ENCODE measurements around the gene DST.

Gene DST

GRCh38 chr6:56521454-56521853 lies 121.2 kb downstream of the DST start:
- Mint-ChIP-seq H3K9me3 (peaks cover 10% of the 10 kb centered on the region), H3K27ac (no peak overlapping the region), H3K27me3 (no peaks in the 10 kb centered on the region), H3K36me3 (ENCODE audit: low read depth) (no peaks in the 10 kb centered on the region), H3K4me1 (no peaks in the 10 kb centered on the region), H3K4me3 (no peak overlapping the region)
- ATAC-seq (no peak), DNase-seq (no peak)

GRCh38 chr6:56520218-56520617 lies 122.5 kb downstream of the DST start:
- DNase-seq (no peak), ATAC-seq (no peak)
- no peak overlapping the region for H3K4me3 Mint-ChIP-seq
- H3K27me3 Mint-ChIP-seq, result no peaks in the 10 kb centered on the region
- H3K27ac Mint-ChIP-seq, result no peak overlapping the region
- peaks cover 10% of the 10 kb centered on the region for H3K9me3 Mint-ChIP-seq
- H3K36me3 Mint-ChIP-seq (ENCODE audit: low read depth), result no peaks in the 10 kb centered on the region
- no peaks in the 10 kb centered on the region for H3K4me1 Mint-ChIP-seq

- Mint-ChIP-seq H3K27me3 (no peaks in the 10 kb centered on the region), H3K36me3 (ENCODE audit: low read depth) (no peaks in the 10 kb centered on the region), H3K27ac (no peak overlapping the region), H3K4me3 (no peak overlapping the region), H3K4me1 (no peaks in the 10 kb centered on the region), H3K9me3 (peaks cover 10% of the 10 kb centered on the region)
- ATAC-seq (no peak), DNase-seq (no peak)
Observed at GRCh38 chr6:56518995-56519767, 123.5 kb downstream of the DST start.

- Mint-ChIP-seq H3K9me3 (peaks cover 10% of the 10 kb centered on the region), H3K27ac (no peak overlapping the region), H3K36me3 (ENCODE audit: low read depth) (no peaks in the 10 kb centered on the region), H3K4me3 (no peak overlapping the region), H3K27me3 (no peaks in the 10 kb centered on the region), H3K4me1 (no peaks in the 10 kb centered on the region)
- no peak for ATAC-seq
- no peak for DNase-seq
Observed at GRCh38 chr6:56517155-56517745, 125.4 kb downstream of the DST start.

GRCh38 chr6:56516003-56516402 lies 126.7 kb downstream of the DST start:
- no peak for ATAC-seq
- no peak for DNase-seq
- no peaks in the 10 kb centered on the region for H3K4me1 Mint-ChIP-seq
- H3K36me3 Mint-ChIP-seq (ENCODE audit: low read depth), result no peaks in the 10 kb centered on the region
- peaks cover 10% of the 10 kb centered on the region for H3K9me3 Mint-ChIP-seq
- H3K4me3 Mint-ChIP-seq, result no peak overlapping the region
- no peaks in the 10 kb centered on the region for H3K27me3 Mint-ChIP-seq
- no peak overlapping the region for H3K27ac Mint-ChIP-seq

- no peak for ATAC-seq
- no peak overlapping the region for H3K4me3 Mint-ChIP-seq
- no peak for DNase-seq
- H3K36me3 Mint-ChIP-seq (ENCODE audit: low read depth), result no peaks in the 10 kb centered on the region
- no peaks in the 10 kb centered on the region for H3K27me3 Mint-ChIP-seq
- H3K9me3 Mint-ChIP-seq, result peaks cover 10% of the 10 kb centered on the region
- H3K27ac Mint-ChIP-seq, result no peak overlapping the region
- H3K4me1 Mint-ChIP-seq, result no peaks in the 10 kb centered on the region
Observed at GRCh38 chr6:56515081-56515905, 127.4 kb downstream of the DST start.

GRCh38 chr6:56514395-56514794 lies 128.3 kb downstream of the DST start:
- no peaks in the 10 kb centered on the region for H3K27me3 Mint-ChIP-seq

GRCh38 chr6:56513631-56514030 lies 129.1 kb downstream of the DST start:
- no peak overlapping the region for H3K4me3 Mint-ChIP-seq
- DNase-seq (no peak), ATAC-seq (no peak)
- H3K9me3 Mint-ChIP-seq, result peaks cover 2% of the 10 kb centered on the region
- H3K27ac Mint-ChIP-seq, result no peak overlapping the region
- no peaks in the 10 kb centered on the region for H3K27me3 Mint-ChIP-seq
- H3K4me1 Mint-ChIP-seq, result no peaks in the 10 kb centered on the region
- H3K36me3 Mint-ChIP-seq (ENCODE audit: low read depth), result no peaks in the 10 kb centered on the region

More at GRCh38 chr6:56514395-56514794, 128.3 kb downstream of the DST start:
- ATAC-seq, result no peak
- no peak for DNase-seq
- H3K4me3 Mint-ChIP-seq, result no peak overlapping the region
- no peaks in the 10 kb centered on the region for H3K4me1 Mint-ChIP-seq
- no peak overlapping the region for H3K27ac Mint-ChIP-seq
- peaks cover 4% of the 10 kb centered on the region for H3K9me3 Mint-ChIP-seq
- H3K36me3 Mint-ChIP-seq (ENCODE audit: low read depth), result no peaks in the 10 kb centered on the region

- H3K4me1 Mint-ChIP-seq, result no peaks in the 10 kb centered on the region
- no peak overlapping the region for H3K27ac Mint-ChIP-seq
- no peak overlapping the region for H3K4me3 Mint-ChIP-seq
- H3K27me3 Mint-ChIP-seq, result no peaks in the 10 kb centered on the region
- no peaks in the 10 kb centered on the region for H3K36me3 Mint-ChIP-seq (ENCODE audit: low read depth)
- no peak for ATAC-seq
- H3K9me3 Mint-ChIP-seq, result no peaks in the 10 kb centered on the region
- no peak for DNase-seq
Observed at GRCh38 chr6:56511591-56511990, 131.1 kb downstream of the DST start.

GRCh38 chr6:56510984-56511531 lies 131.6 kb downstream of the DST start:
- ATAC-seq, result no peak
- no peak for DNase-seq
- H3K36me3 Mint-ChIP-seq (ENCODE audit: low read depth), result no peaks in the 10 kb centered on the region
- H3K4me1 Mint-ChIP-seq, result no peaks in the 10 kb centered on the region
- no peak overlapping the region for H3K27ac Mint-ChIP-seq
- H3K9me3 Mint-ChIP-seq, result no peaks in the 10 kb centered on the region
- H3K4me3 Mint-ChIP-seq, result no peak overlapping the region
- H3K27me3 Mint-ChIP-seq, result no peaks in the 10 kb centered on the region

- ATAC-seq, result no peak
- Mint-ChIP-seq H3K36me3 (ENCODE audit: low read depth) (no peaks in the 10 kb centered on the region), H3K27ac (no peak overlapping the region)
Observed at GRCh38 chr6:56509031-56509430, 133.7 kb downstream of the DST start.

GRCh38 chr6:56507517-56507916 lies 135.2 kb downstream of the DST start:
- Mint-ChIP-seq H3K4me1 (no peaks in the 10 kb centered on the region), H3K27me3 (no peaks in the 10 kb centered on the region), H3K4me3 (no peak overlapping the region), H3K27ac (no peak overlapping the region), H3K36me3 (ENCODE audit: low read depth) (no peaks in the 10 kb centered on the region), H3K9me3 (no peaks in the 10 kb centered on the region)
- DNase-seq, result no peak
- ATAC-seq, result no peak

More at GRCh38 chr6:56509031-56509430, 133.7 kb downstream of the DST start:
- H3K4me3 Mint-ChIP-seq, result no peak overlapping the region
- DNase-seq, result no peak
- no peaks in the 10 kb centered on the region for H3K9me3 Mint-ChIP-seq
- H3K4me1 Mint-ChIP-seq, result no peaks in the 10 kb centered on the region
- H3K27me3 Mint-ChIP-seq, result no peaks in the 10 kb centered on the region

- no peak for DNase-seq
- H3K4me1 Mint-ChIP-seq, result no peaks in the 10 kb centered on the region
- H3K27ac Mint-ChIP-seq, result no peak overlapping the region
- no peaks in the 10 kb centered on the region for H3K9me3 Mint-ChIP-seq
- H3K36me3 Mint-ChIP-seq (ENCODE audit: low read depth), result no peaks in the 10 kb centered on the region
- H3K27me3 Mint-ChIP-seq, result no peaks in the 10 kb centered on the region
- no peak for ATAC-seq
- H3K4me3 Mint-ChIP-seq, result no peak overlapping the region
Observed at GRCh38 chr6:56505512-56506260, 137.0 kb downstream of the DST start.

- no peak overlapping the region for H3K27ac Mint-ChIP-seq
- no peaks in the 10 kb centered on the region for H3K9me3 Mint-ChIP-seq
- no peak for ATAC-seq
- no peaks in the 10 kb centered on the region for H3K4me1 Mint-ChIP-seq
- H3K27me3 Mint-ChIP-seq, result no peaks in the 10 kb centered on the region
- no peak for DNase-seq
- no peaks in the 10 kb centered on the region for H3K36me3 Mint-ChIP-seq (ENCODE audit: low read depth)
- H3K4me3 Mint-ChIP-seq, result no peak overlapping the region
Observed at GRCh38 chr6:56501993-56502392, 140.7 kb downstream of the DST start.

Measured in activated naive CD8-positive, alpha-beta T cell treated with anti-CD3 and anti-CD28 coated beads, Interleukin-2, amount 50 U/mL, for 24 hours (primary cell).